Small intestine (tissue), 7 donors: ENCODE measurements around the gene LYZL6. TPM values are rescaled to one million over a fixed set of nuclear protein-coding genes. Genes with fewer than 3 reads are reported as not detected.
A peak's percentile ranks its signal among the peaks of the same experiment; 100 is the strongest.
"Not testable (repeated sequence)": the region's sequence is repeated elsewhere in the genome, so short reads cannot be mapped to it uniquely, and the experiment has no call there.

Experiments used
- DNase-seq, 2 donors: peaks; one replicate each; pipeline versions ENCODE4 v3.0.0 to v3.0.0-alpha.2; 2013
- FAIRE-seq: peaks from 2 replicates; lab custom pipeline; 2012; peaks lifted over from hg19 to GRCh38; lab: Jason Lieb, UNC
- H3K27ac ChIP-seq, 3 donors: one replicate each; pipeline ENCODE4 v1.5.1; 2013; ENCODE audit warnings: low read length in 2 of 3, mild to moderate bottlenecking in 2 of 3, control low read depth in 1 of 3, inconsistent platforms in 1 of 3, low read depth in 1 of 3, moderate library complexity in 1 of 3
- H3K27me3 ChIP-seq, 3 donors: one replicate each; pipeline ENCODE4 v1.6.1; 2013; ENCODE audit warnings: low read length in 3 of 3, inconsistent platforms in 1 of 3; ENCODE audit not compliant: control insufficient read depth in 3 of 3, insufficient read depth in 3 of 3
- H3K36me3 ChIP-seq, 3 donors: one replicate each; pipeline ENCODE4 v1.6.1; 2013; ENCODE audit warnings: low read length in 3 of 3, inconsistent platforms in 1 of 3, low read depth in 1 of 3, mild to moderate bottlenecking in 1 of 3, moderate library complexity in 1 of 3; ENCODE audit not compliant: control insufficient read depth in 3 of 3, insufficient read depth in 2 of 3
- H3K4me1 ChIP-seq, 3 donors: one replicate each; pipeline ENCODE4 v1.6.1; 2013; ENCODE audit warnings: low read length in 2 of 3, inconsistent platforms in 1 of 3, low read depth in 1 of 3, mild to moderate bottlenecking in 1 of 3, moderate library complexity in 1 of 3; ENCODE audit not compliant: control insufficient read depth in 3 of 3, insufficient read depth in 2 of 3
- H3K4me3 ChIP-seq, 3 donors: one replicate each; pipeline ENCODE4 v1.5.1; 2013; ENCODE audit warnings: low read length in 3 of 3, control low read depth in 1 of 3, inconsistent platforms in 1 of 3, low read depth in 1 of 3, mild to moderate bottlenecking in 1 of 3, moderate library complexity in 1 of 3
- H3K9me3 ChIP-seq, 2 donors: one replicate each; pipeline ENCODE4 v1.6.1; 2013; ENCODE audit warnings: low read depth in 1 of 2, low read length in 1 of 2; ENCODE audit not compliant: control insufficient read depth in 2 of 2, insufficient read depth in 1 of 2
- WGBS, 3 donors: extraction: QIAGEN DNeasy Blood & Tissue Kit; methylation state at CpG; one replicate each; pipeline ENCODE4 v1.1.7; 2013; 5-methylcytosine and 5-hydroxymethylcytosine counted together
- polyA plus RNA-seq, 4 donors: library from polyadenylated mRNA; stranded (reverse) in 3 of 4; unstranded in 1 of 4; fragments of 200-250 nt in 3 of 4; fragments of 120-200 nt in 1 of 4; gene quantifications; one replicate each; pipeline versions ENCODE4 v1.2.1 to v1.2.3, GENCODE V29; 2013
- donor health status: healthy with polysubstance abuse.
- donor health status: control.
- donor health status: control.
- donor health status: Bipolar disorder and iron deficiency.
- donor health status: healthy.

The LYZL6 gene
- polyA plus RNA-seq, 4 donors = 0.04 TPM; not detected in 3

DNA sequence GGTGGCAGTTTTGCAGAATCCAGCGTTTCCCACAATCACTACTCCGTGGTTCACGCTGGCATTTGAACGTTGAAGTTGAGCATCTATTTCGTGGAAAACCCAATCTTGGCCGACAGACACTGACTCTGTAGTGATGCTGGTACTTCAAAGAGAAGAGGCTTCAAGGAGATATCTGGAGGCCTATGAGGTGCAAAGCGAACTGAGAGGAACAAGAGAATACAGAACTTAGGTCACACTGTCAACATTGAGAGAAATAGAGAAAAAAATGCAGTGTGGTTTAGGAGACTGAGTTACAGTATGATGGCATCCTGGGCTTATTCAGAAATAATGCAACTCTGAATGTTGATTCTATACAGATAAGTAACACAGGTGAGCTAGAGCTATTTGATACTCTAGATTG, 21.8 kb upstream of the LYZL6 start:
- Histone ChIP-seq H3K36me3 (no peaks in the 10 kb centered on the region), H3K27ac (no peak overlapping the region), H3K9me3 (no peaks in the 10 kb centered on the region), H3K4me1 (peaks cover 0 to 5% (median 0%) of the 10 kb centered on the region in 3 donors), H3K4me3 (no peak overlapping the region), H3K27me3 (no peaks in the 10 kb centered on the region)
- DNase-seq (no peak), FAIRE-seq (no peak)
- 90 to 92% (median 91%) methylated on average over 7 of the region's 7 CpGs for WGBS, 3 donors

DNA sequence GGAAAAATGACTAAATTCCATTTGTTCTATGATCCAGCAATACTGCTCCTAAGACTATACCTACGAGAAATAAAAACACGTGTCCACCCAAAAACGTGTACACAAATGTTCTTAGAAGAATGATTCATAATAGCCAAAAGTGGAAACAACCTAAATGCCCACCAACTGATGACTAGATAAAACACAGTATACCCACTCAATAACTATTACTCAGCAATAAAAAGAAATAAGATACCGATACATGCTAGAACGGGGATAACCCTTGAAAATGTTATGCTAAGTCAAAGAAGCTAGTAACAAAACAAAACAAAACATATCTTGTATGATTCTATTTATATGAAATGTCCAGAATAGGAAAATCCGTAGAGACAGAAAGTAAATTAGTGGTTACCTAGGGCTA, 20.1 kb upstream of the LYZL6 start:
- Histone ChIP-seq H3K27ac (no peak overlapping the region), H3K4me1 (no peaks in the 10 kb centered on the region), H3K9me3 (no peaks in the 10 kb centered on the region), H3K4me3 (no peak overlapping the region), H3K36me3 (no peaks in the 10 kb centered on the region), H3K27me3 (no peaks in the 10 kb centered on the region)
- WGBS, 3 donors = 78 to 84% (median 83%) methylated on average over 6 of the region's 6 CpGs
- no peak for FAIRE-seq
- DNase-seq = no peak

DNA sequence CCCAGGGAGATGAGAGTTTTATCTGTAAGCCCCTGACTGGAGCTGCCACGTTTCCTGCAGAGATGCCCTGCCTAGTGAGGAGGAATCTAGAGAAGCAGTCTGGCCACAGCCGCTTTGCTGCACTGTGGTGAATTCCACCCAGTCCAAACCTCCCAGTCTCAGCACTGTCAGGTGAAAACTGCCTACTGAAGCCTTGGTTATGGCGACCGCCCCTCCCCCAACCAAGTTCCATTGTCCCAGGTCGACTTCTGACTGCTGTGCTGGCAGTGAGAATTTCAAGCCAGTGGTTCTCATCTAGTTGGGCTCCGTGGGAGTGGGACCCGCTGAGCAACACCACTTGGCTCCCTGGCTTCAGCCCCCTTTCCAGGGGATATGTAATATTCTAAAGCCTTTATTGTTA, 10.2 kb upstream of the LYZL6 start:
- no peak overlapping the region for H3K4me3 ChIP-seq
- H3K9me3 ChIP-seq = no peaks in the 10 kb centered on the region
- DNase-seq (no peak), FAIRE-seq (no peak)
- H3K4me1 ChIP-seq = no peaks in the 10 kb centered on the region
- H3K36me3 ChIP-seq = no peaks in the 10 kb centered on the region
- WGBS, 3 donors = 58 to 71% (median 69%) methylated on average over 7 of the region's 7 CpGs
- no peaks in the 10 kb centered on the region for H3K27me3 ChIP-seq
- no peak overlapping the region for H3K27ac ChIP-seq

- H3K36me3 ChIP-seq = no peaks in the 10 kb centered on the region
- H3K4me1 ChIP-seq = peaks cover 0 to under 1% (median 0%) of the 10 kb centered on the region in 3 donors
- H3K27me3 ChIP-seq = no peaks in the 10 kb centered on the region
- no peak for FAIRE-seq
- H3K4me3 ChIP-seq = no peak overlapping the region
- H3K27ac ChIP-seq = no peak overlapping the region
- no peak for DNase-seq
- WGBS, 3 donors = 72 to 75% (median 74%) methylated on average over 3 of the region's 3 CpGs
- no peaks in the 10 kb centered on the region for H3K9me3 ChIP-seq
Observed at GRCh38 chr17:35949401-35949800, 5.9 kb upstream of the LYZL6 start.

GRCh38 chr17:35948092-35948491, 4.6 kb upstream of the LYZL6 start:
- H3K27me3 ChIP-seq = no peaks in the 10 kb centered on the region
- H3K36me3 ChIP-seq = no peaks in the 10 kb centered on the region
- DNase-seq = no peak
- no peak overlapping the region for H3K27ac ChIP-seq
- 86 to 92% (median 91%) methylated on average over 7 of the region's 7 CpGs for WGBS, 3 donors
- H3K4me1 ChIP-seq = peaks cover 0 to 13% (median 3%) of the 10 kb centered on the region in 3 donors
- FAIRE-seq = no peak
- H3K9me3 ChIP-seq = no peaks in the 10 kb centered on the region
- H3K4me3 ChIP-seq = no peak overlapping the region

GRCh38 chr17:35947156-35947585, 3.7 kb upstream of the LYZL6 start:
- H3K27ac ChIP-seq = no peak overlapping the region
- WGBS, 3 donors = 5 to 27% (median 6%) methylated on average over 12 of the region's 12 CpGs
- peak; percentile 69 to 72 for DNase-seq
- H3K9me3 ChIP-seq = no peaks in the 10 kb centered on the region
- H3K36me3 ChIP-seq = no peaks in the 10 kb centered on the region
- H3K4me3 ChIP-seq = peak overlapping the region in 2 of 3 donors; percentile 15 to 34
- FAIRE-seq = no peak
- H3K4me1 ChIP-seq = peaks cover 0 to 19% (median 5%) of the 10 kb centered on the region in 3 donors
- no peaks in the 10 kb centered on the region for H3K27me3 ChIP-seq

- WGBS, 3 donors = 81 to 85% (median 82%) methylated on average over 4 of the region's 4 CpGs
- peaks cover 0 to 26% (median 5%) of the 10 kb centered on the region in 3 donors for H3K4me1 ChIP-seq
- H3K27me3 ChIP-seq = no peaks in the 10 kb centered on the region
- H3K36me3 ChIP-seq = no peaks in the 10 kb centered on the region
- no peak for DNase-seq
- no peak overlapping the region for H3K4me3 ChIP-seq
- H3K9me3 ChIP-seq = no peaks in the 10 kb centered on the region
- FAIRE-seq = no peak
- no peak overlapping the region for H3K27ac ChIP-seq
Observed at GRCh38 chr17:35944151-35944550, 638 bp upstream of the LYZL6 start.

DNA sequence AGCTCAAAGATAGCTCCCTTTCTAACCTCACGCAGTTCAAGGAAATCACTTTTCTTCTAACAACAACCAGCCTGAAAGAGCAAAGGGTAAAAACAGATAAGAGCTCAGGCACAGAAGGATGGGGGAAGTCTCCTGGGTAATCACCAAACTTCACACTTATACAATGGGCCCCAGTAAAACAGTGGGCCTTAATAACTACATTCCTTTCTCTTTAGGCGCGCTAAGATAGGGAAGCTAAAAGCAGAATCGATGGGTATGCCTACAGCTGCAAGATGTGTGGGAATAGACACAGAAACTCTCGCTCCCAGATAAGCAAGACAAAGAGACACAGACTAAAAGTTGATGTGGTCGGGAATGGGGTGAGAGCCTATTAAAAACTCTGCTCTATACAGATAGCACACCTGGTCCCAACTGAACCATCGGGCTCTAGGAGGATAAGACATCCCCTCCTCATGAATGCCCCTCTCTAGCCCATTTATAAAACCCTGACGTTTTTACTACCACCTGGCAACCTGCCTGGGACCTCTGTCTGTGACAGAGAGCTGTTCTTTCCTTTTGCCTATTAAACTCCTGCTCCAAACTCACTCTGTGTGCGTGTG, 826 bp downstream of the LYZL6 start:
- H3K27ac ChIP-seq = peak overlapping the region in 2 of 3 donors; percentile 50 to 62
- DNase-seq = peak; percentile 71 to 80

GRCh38 chr17:35938492-35938891, 5.0 kb downstream of the LYZL6 start:
- FAIRE-seq, H3K27ac ChIP-seq, H3K36me3 ChIP-seq, H3K27me3 ChIP-seq, H3K9me3 ChIP-seq, H3K4me3 ChIP-seq, DNase-seq: not testable (repeated sequence)
- peaks cover 0 to 25% (median 5%) of the 10 kb centered on the region in 3 donors for H3K4me1 ChIP-seq
- 95 to 100% (median 97%) methylated on average over 3 of the region's 3 CpGs for WGBS, 3 donors

More for the DNA sequence above, 826 bp downstream of the LYZL6 start:
- FAIRE-seq = no peak
- Histone ChIP-seq H3K36me3 (no peaks in the 10 kb centered on the region), H3K4me1 (peaks cover 0 to 26% (median 5%) of the 10 kb centered on the region in 3 donors), H3K4me3 (no peak overlapping the region), H3K27me3 (no peaks in the 10 kb centered on the region), H3K9me3 (no peaks in the 10 kb centered on the region)
- WGBS, 3 donors = 20 to 52% (median 32%) methylated on average over 9 of the region's 9 CpGs
